Liver (tissue), 9 donors: ENCODE measurements around the gene CCDC92. TPM values are rescaled to one million over a fixed set of nuclear protein-coding genes. Genes with fewer than 3 reads are reported as not detected.

Experiments used
- DNase-seq: peaks from one replicate; pipeline ENCODE4 v3.0.0-alpha.2; 2017; ENCODE audit warnings: low spot score
- H3K27ac ChIP-seq, 2 donors: one replicate each; pipeline ENCODE4 v1.7.0; 2013; ENCODE audit warnings: inconsistent platforms in 2 of 2, low read length in 2 of 2, control low read depth in 1 of 2, low read depth in 1 of 2, mild to moderate bottlenecking in 1 of 2
- H3K27me3 ChIP-seq, 4 donors: one replicate each; pipeline versions ENCODE4 v1.6.1 to v1.7.0; 2013; ENCODE audit warnings: low read length in 3 of 4, inconsistent platforms in 1 of 4, mild to moderate bottlenecking in 1 of 4, moderate library complexity in 1 of 4; ENCODE audit not compliant: control insufficient read depth in 4 of 4, insufficient read depth in 4 of 4
- H3K36me3 ChIP-seq, 4 donors: one replicate each; pipeline versions ENCODE4 v1.6.1 to v1.7.0; 2013; ENCODE audit warnings: low read length in 3 of 4, mild to moderate bottlenecking in 3 of 4, low read depth in 1 of 4, moderate library complexity in 1 of 4; ENCODE audit not compliant: control insufficient read depth in 4 of 4, insufficient read depth in 3 of 4
- H3K4me1 ChIP-seq, 4 donors: one replicate each; pipeline versions ENCODE4 v1.6.1 to v1.7.0; 2013; ENCODE audit warnings: low read length in 3 of 4, mild to moderate bottlenecking in 3 of 4, moderate library complexity in 1 of 4; ENCODE audit not compliant: control insufficient read depth in 4 of 4, insufficient read depth in 4 of 4
- H3K4me3 ChIP-seq, 3 donors: one replicate each; pipeline versions ENCODE4 v1.6.1 to v1.7.0; 2013; ENCODE audit warnings: low read length in 3 of 3, control low read depth in 1 of 3, low read depth in 1 of 3, mild to moderate bottlenecking in 1 of 3
- H3K9ac ChIP-seq, 2 donors: one replicate each; pipeline ENCODE4 v1.7.0; 2013; ENCODE audit warnings: low read length in 2 of 2, mild to moderate bottlenecking in 2 of 2, moderate library complexity in 2 of 2, control low read depth in 1 of 2, low read depth in 1 of 2
- H3K9me3 ChIP-seq, 4 donors: one replicate each; pipeline versions ENCODE4 v1.6.1 to v1.7.0; 2013; ENCODE audit warnings: low read length in 3 of 4; ENCODE audit not compliant: control insufficient read depth in 4 of 4
- ATF3 ChIP-seq: IDR thresholded peaks from 2 replicates; pipeline ENCODE4 v1.6.1; 2016; ENCODE audit warnings: antibody characterized with exemption
- EGR1 ChIP-seq, 2 donors: IDR thresholded peaks; 2 replicates each; pipeline ENCODE4 v1.6.1; 2016 to 2018; ENCODE audit warnings: antibody characterized with exemption in 2 of 2, low read depth in 2 of 2
- FOXA2 ChIP-seq: IDR thresholded peaks from 2 replicates; pipeline ENCODE4 v1.6.1; 2016; ENCODE audit warnings: antibody characterized with exemption
- GABPA ChIP-seq, 2 donors: IDR thresholded peaks in 1 of 2; conservative IDR thresholded peaks in 1 of 2; 2 replicates each; pipeline ENCODE4 v1.6.1; 2016; ENCODE audit warnings: antibody characterized with exemption in 2 of 2, mild to moderate bottlenecking in 1 of 2, moderate library complexity in 1 of 2
- HNF4A ChIP-seq, 2 donors: conservative IDR thresholded peaks; 2 replicates each; pipeline ENCODE4 v1.6.1; 2016; ENCODE audit warnings: antibody characterized with exemption in 2 of 2, mild to moderate bottlenecking in 2 of 2
- HNF4G ChIP-seq: IDR thresholded peaks from 2 replicates; pipeline ENCODE4 v1.6.1; 2016; ENCODE audit warnings: antibody characterized with exemption
- JUND ChIP-seq, 2 donors: IDR thresholded peaks; 2 replicates each; pipeline ENCODE4 v1.6.1; 2016; ENCODE audit warnings: antibody characterized with exemption in 2 of 2
- MAX ChIP-seq: IDR thresholded peaks from 2 replicates; pipeline ENCODE4 v1.6.1; 2016; ENCODE audit warnings: antibody characterized with exemption
- NR2F2 ChIP-seq: IDR thresholded peaks from 2 replicates; pipeline ENCODE4 v1.6.1; 2016; ENCODE audit warnings: antibody characterized with exemption
- RAD21 ChIP-seq, 2 donors: IDR thresholded peaks; 2 replicates each; pipeline ENCODE4 v1.6.1; 2016; ENCODE audit warnings: antibody characterized with exemption in 2 of 2, mild to moderate bottlenecking in 2 of 2
- REST ChIP-seq: IDR thresholded peaks from 2 replicates; pipeline ENCODE4 v1.6.1; 2016; ENCODE audit warnings: antibody characterized with exemption, mild to moderate bottlenecking
- RXRA ChIP-seq, 2 donors: IDR thresholded peaks; 2 replicates each; pipeline ENCODE4 v1.6.1; 2017 to 2018; ENCODE audit warnings: antibody characterized with exemption in 2 of 2, mild to moderate bottlenecking in 1 of 2
- TAF1 ChIP-seq: conservative IDR thresholded peaks from 2 replicates; pipeline ENCODE4 v1.6.1; 2016; ENCODE audit warnings: antibody characterized with exemption, mild to moderate bottlenecking
- YY1 ChIP-seq: IDR thresholded peaks from 2 replicates; pipeline ENCODE4 v1.6.1; 2016; ENCODE audit warnings: antibody characterized with exemption, mild to moderate bottlenecking
- ZBTB33 ChIP-seq: IDR thresholded peaks from 2 replicates; pipeline ENCODE4 v1.6.1; 2016; ENCODE audit warnings: antibody characterized with exemption
- WGBS: extraction: QIAGEN DNeasy Blood & Tissue Kit; methylation state at CpG from one replicate; pipeline ENCODE4 v1.1.7; 2013; 5-methylcytosine and 5-hydroxymethylcytosine counted together
- polyA plus RNA-seq, 2 donors: library from polyadenylated mRNA; stranded (reverse) in 1 of 2; unstranded in 1 of 2; fragments of 200-250 nt in 1 of 2; fragments of >200 nt in 1 of 2; fragmentation: Nextera tagmentation in 1 of 2; extraction: Ambion mirVana in 1 of 2; gene quantifications; one replicate each; pipeline versions ENCODE4 v1.2.1 to v1.2.3, GENCODE V29; 2013 to 2015
- total RNA-seq, 2 donors: library from RNA; depleted of rRNA; stranded (reverse); fragments of >200 nt; gene quantifications; one replicate each; pipeline ENCODE4 v1.2.3, GENCODE V29; 2014
- donor health status: healthy.
- donor health status: healthy.
- donor health status: healthy.
- donor health status: healthy.
- donor health status: healthy.

CCDC92 gene
- total and polyA plus RNA-seq, 4 donors: 2.1 to 14.6 (median 9.3) TPM

GRCh38 chr12:124017064-124017463 is 44.4 kb upstream of the CCDC92 start (continued):
- no peak for TF ChIP-seq MAX
- TF ChIP-seq EGR1 (IDR thresholded peaks at IDR 0.05; ENCODE audit: low read depth in 2 of 2): no peak
- no peak for TF ChIP-seq ZBTB33

- WGBS: 87% methylated on average over 13 of the region's 13 CpGs
These were observed 43.1 kb upstream of the CCDC92 start for GRCh38 chr12:124015494-124016461.

More at GRCh38 chr12:124015494-124016461, 43.1 kb upstream of the CCDC92 start:
- TF ChIP-seq HNF4G (no peak), GABPA (IDR thresholded peaks at IDR 0.05 in 1 of 2, conservative IDR thresholded peaks at IDR 0.05 in 1 of 2) (no peak), ATF3 (no peak), NR2F2 (no peak), REST (no peak), RXRA (IDR thresholded peaks at IDR 0.05) (no peak), JUND (IDR thresholded peaks at IDR 0.05) (no peak), TAF1 (no peak), ZBTB33 (no peak), EGR1 (IDR thresholded peaks at IDR 0.05; ENCODE audit: low read depth in 2 of 2) (no peak), FOXA2 (no peak), YY1 (no peak), RAD21 (IDR thresholded peaks at IDR 0.05) (no peak), HNF4A (conservative IDR thresholded peaks at IDR 0.05) (no peak)
- Histone ChIP-seq H3K27me3 (no peaks in the 10 kb centered on the region), H3K4me1 (peaks cover 0 to 29% (median 15%) of the 10 kb centered on the region in 4 donors), H3K9ac (no peak overlapping the region), H3K36me3 (peaks cover 4 to 12% (median 11%) of the 10 kb centered on the region in 4 donors), H3K9me3 (no peaks in the 10 kb centered on the region), H3K27ac (no peak overlapping the region), H3K4me3 (no peak overlapping the region)
- no peak for DNase-seq
